WERI-Rb-1 (cell line): ENCODE results near the gene DPP10.

Experiments
- DNase-seq: peaks from one replicate; pipeline ENCODE4 v3.0.0-alpha.2; 2020
- H3K27ac ChIP-seq: fragments of 250-450 bp; sonication (Bioruptor Pico); 2 replicates; pipeline ENCODE4 v1.5.1; 2020; ENCODE audit warnings: mild to moderate bottlenecking, moderate library complexity
- H3K27me3 ChIP-seq: fragments of 250-450 bp; sonication (Bioruptor Pico); 2 replicates; pipeline ENCODE4 v1.5.1; 2021; ENCODE audit warnings: mild to moderate bottlenecking, low read depth, moderate library complexity; ENCODE audit not compliant: insufficient read depth, severe bottlenecking
- H3K36me3 ChIP-seq: fragments of 250-450 bp; sonication (Bioruptor Pico); 2 replicates; pipeline ENCODE4 v1.5.1; 2020; ENCODE audit warnings: mild to moderate bottlenecking, moderate library complexity
- H3K4me3 ChIP-seq: 2 replicates; pipeline ENCODE4 v1.5.1; 2011; ENCODE audit warnings: low read depth, mild to moderate bottlenecking, control low read depth, low read length
- H3K9me3 ChIP-seq: fragments of 250-450 bp; sonication (Bioruptor Pico); 2 replicates; pipeline ENCODE4 v1.5.1; 2021; ENCODE audit warnings: mild to moderate bottlenecking, moderate library complexity; ENCODE audit not compliant: severe bottlenecking
- TF ChIP-seq, protein P1 (sequence below): IDR thresholded peaks from 2 replicates; pipeline ENCODE4 v1.5.1; 2011; ENCODE audit warnings: low read depth, mild to moderate bottlenecking, control low read depth, inconsistent platforms, low read length

The DPP10 gene

GRCh38 chr2:115389024-115389423, 946.6 kb downstream of the DPP10 start:
- no peaks in the 10 kb centered on the region for H3K9me3 ChIP-seq

GRCh38 chr2:115389898-115390565, 947.6 kb downstream of the DPP10 start:
- Histone ChIP-seq H3K27me3 (no peaks in the 10 kb centered on the region), H3K36me3 (peaks cover 15% of the 10 kb centered on the region), H3K9me3 (no peaks in the 10 kb centered on the region), H3K27ac (no peak overlapping the region), H3K4me3 (no peak overlapping the region)
- TF ChIP-seq, protein P1, sequence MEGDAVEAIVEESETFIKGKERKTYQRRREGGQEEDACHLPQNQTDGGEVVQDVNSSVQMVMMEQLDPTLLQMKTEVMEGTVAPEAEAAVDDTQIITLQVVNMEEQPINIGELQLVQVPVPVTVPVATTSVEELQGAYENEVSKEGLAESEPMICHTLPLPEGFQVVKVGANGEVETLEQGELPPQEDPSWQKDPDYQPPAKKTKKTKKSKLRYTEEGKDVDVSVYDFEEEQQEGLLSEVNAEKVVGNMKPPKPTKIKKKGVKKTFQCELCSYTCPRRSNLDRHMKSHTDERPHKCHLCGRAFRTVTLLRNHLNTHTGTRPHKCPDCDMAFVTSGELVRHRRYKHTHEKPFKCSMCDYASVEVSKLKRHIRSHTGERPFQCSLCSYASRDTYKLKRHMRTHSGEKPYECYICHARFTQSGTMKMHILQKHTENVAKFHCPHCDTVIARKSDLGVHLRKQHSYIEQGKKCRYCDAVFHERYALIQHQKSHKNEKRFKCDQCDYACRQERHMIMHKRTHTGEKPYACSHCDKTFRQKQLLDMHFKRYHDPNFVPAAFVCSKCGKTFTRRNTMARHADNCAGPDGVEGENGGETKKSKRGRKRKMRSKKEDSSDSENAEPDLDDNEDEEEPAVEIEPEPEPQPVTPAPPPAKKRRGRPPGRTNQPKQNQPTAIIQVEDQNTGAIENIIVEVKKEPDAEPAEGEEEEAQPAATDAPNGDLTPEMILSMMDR = no peak
- DNase-seq = no peak

More at GRCh38 chr2:115389024-115389423, 946.6 kb downstream of the DPP10 start:
- TF ChIP-seq, protein P1 = no peak
- no peak for DNase-seq
- H3K4me3 ChIP-seq = no peak overlapping the region
- peaks cover 22% of the 10 kb centered on the region for H3K36me3 ChIP-seq
- H3K27me3 ChIP-seq = no peaks in the 10 kb centered on the region
- no peak overlapping the region for H3K27ac ChIP-seq

DNA sequence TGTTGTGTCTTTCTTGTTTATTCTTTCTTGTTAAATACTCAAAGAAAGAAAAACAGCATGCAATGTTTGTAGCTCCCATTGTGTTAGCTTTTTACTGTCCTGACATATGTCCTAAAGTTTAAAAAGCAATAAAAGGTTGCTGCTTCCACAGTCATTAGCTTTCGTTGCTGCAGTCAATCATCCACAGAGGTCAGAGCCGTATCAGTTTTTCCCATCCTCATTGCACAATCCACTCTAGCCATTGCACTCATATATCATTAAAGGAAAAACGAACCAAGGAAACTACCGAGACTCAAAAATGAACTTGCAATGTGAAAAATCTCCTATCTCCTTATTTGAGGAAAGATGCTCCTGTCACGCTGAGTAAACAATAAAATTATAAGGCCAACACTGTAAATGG, 954.1 kb downstream of the DPP10 start:
- peaks cover 4% of the 10 kb centered on the region for H3K36me3 ChIP-seq
- no peaks in the 10 kb centered on the region for H3K9me3 ChIP-seq
- TF ChIP-seq, protein P1 = no peak
- H3K27ac ChIP-seq = no peak overlapping the region
- no peak for DNase-seq
- no peaks in the 10 kb centered on the region for H3K27me3 ChIP-seq
- H3K4me3 ChIP-seq = no peak overlapping the region

DNA sequence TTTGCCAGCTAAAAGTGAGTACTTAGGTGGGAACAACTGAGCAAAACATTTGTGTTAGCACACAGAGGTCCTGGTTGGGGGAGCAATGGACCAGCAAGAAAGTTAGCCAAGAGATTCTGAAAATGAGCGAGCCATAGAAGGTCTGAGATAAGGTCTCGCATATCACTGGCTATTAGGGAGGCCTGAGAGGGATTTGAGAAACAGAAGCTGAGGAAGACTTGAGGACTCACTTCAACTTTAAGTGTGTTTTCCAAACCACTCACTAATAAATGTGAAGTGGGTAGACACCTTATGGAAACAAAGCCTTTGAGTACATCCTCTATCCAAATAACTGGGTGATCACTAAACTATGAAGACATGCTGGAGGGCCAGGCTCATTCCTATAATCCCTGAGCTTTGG, 958.5 kb downstream of the DPP10 start:
- H3K27ac ChIP-seq = no peak overlapping the region
- DNase-seq = no peak
- H3K4me3 ChIP-seq = no peak overlapping the region
- TF ChIP-seq, protein P1 = no peak
- peaks cover 23% of the 10 kb centered on the region for H3K36me3 ChIP-seq
- no peaks in the 10 kb centered on the region for H3K9me3 ChIP-seq
- no peaks in the 10 kb centered on the region for H3K27me3 ChIP-seq

DNA sequence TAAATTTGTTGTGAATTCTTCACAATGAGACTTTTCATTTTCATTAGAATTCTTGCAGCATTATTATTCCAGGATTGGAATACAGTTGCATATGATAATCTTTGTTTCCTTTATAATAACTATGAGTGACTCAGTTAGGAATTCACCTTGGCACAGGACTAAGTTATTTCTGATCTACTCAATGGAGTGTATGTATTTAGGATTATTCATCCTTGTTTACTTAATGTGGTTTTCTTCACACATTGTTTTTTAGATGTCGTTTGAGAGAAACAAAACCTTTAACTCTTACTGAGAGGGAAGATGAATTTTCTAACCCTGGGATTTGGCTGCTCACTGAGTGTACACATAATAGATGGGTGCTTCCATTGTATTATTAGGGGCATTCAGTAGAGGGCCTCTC, 970.1 kb downstream of the DPP10 start:
- H3K4me3 ChIP-seq = no peak overlapping the region
- H3K9me3 ChIP-seq = no peaks in the 10 kb centered on the region
- H3K27me3 ChIP-seq = no peaks in the 10 kb centered on the region
- no peak for DNase-seq
- peaks cover 20% of the 10 kb centered on the region for H3K36me3 ChIP-seq
- H3K27ac ChIP-seq = no peak overlapping the region
- TF ChIP-seq, protein P1 = no peak

DNA sequence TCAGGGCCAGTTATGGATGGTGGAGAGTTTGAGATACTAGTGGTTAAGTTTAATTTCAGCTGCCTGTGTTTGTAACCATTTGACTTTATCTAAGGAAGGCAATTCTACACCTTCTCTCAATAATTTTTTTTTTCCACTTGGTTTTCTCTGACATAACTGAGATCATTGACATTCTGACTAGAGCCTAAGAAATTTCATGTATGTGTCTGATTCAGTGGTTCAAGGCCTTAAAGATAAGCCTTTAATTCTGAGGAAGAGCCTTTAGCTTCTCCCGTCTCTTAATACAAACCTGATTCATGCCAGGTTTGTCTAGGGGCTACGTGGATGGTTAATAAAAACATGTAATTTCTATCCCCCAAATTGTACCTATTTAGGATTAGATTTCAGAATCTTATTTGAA, 971.4 kb downstream of the DPP10 start:
- DNase-seq = no peak
- no peaks in the 10 kb centered on the region for H3K9me3 ChIP-seq
- no peak overlapping the region for H3K4me3 ChIP-seq
- H3K27ac ChIP-seq = no peak overlapping the region
- TF ChIP-seq, protein P1 = no peak
- no peaks in the 10 kb centered on the region for H3K27me3 ChIP-seq
- H3K36me3 ChIP-seq = peaks cover 29% of the 10 kb centered on the region
